ENCODE data around the gene PPP2R5D.

Gene PPP2R5D

GRCh38 chr6:43005844-43006243 is 21.5 kb downstream of the PPP2R5D start:
- TF ChIP-seq CTCF (conservative IDR thresholded peaks at IDR 0.05) = no peak
- no peak overlapping the region for H3K27ac ChIP-seq

GRCh38 chr6:43006251-43006650 is 21.9 kb downstream of the PPP2R5D start:
- H3K27ac ChIP-seq = no peak overlapping the region
- no peak for TF ChIP-seq CTCF (conservative IDR thresholded peaks at IDR 0.05)

- TF ChIP-seq CTCF (conservative IDR thresholded peaks at IDR 0.05) = no peak
- H3K27ac ChIP-seq = no peak overlapping the region
These were observed 22.8 kb downstream of the PPP2R5D start for GRCh38 chr6:43007126-43007525.

GRCh38 chr6:43009124-43009523 is 24.8 kb downstream of the PPP2R5D start:
- peak; percentile 76 for TF ChIP-seq CTCF (conservative IDR thresholded peaks at IDR 0.05)
- H3K27ac ChIP-seq = no peak overlapping the region

- no peak for TF ChIP-seq CTCF (conservative IDR thresholded peaks at IDR 0.05)
- H3K27ac ChIP-seq = no peak overlapping the region
These were observed 26.8 kb downstream of the PPP2R5D start for GRCh38 chr6:43011207-43011606.

- no peak overlapping the region for H3K27ac ChIP-seq
- TF ChIP-seq CTCF (conservative IDR thresholded peaks at IDR 0.05) = no peak
These were observed 28.0 kb downstream of the PPP2R5D start for GRCh38 chr6:43012364-43012763.

- peak overlapping the region; percentile 69 for H3K27ac ChIP-seq
- no peak for TF ChIP-seq CTCF (conservative IDR thresholded peaks at IDR 0.05)
These were observed 28.9 kb downstream of the PPP2R5D start for GRCh38 chr6:43013097-43013842.
